ENCODE results near the gene GASK1A.

DNA sequence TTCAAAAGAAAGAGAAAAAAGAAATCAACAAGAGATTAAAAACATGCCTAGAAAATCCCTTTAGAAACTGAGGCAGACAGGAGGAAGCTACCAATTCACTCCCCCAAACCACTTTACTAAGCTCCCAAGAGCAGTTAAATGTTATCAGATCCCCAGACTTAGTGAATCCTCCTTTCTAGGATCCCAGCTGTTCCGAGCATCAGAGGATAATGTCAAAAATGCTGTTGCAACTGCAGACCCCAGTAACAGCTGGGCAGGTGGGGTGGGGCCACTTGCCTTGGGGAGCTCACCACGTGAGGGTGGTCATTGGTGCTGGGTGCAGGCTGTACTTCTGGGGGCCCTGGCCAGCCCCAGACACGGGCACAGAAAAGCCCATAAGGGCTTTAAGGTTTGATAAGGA is 117.7 kb downstream of the GASK1A start:
- TF ChIP-seq, protein P1, sequence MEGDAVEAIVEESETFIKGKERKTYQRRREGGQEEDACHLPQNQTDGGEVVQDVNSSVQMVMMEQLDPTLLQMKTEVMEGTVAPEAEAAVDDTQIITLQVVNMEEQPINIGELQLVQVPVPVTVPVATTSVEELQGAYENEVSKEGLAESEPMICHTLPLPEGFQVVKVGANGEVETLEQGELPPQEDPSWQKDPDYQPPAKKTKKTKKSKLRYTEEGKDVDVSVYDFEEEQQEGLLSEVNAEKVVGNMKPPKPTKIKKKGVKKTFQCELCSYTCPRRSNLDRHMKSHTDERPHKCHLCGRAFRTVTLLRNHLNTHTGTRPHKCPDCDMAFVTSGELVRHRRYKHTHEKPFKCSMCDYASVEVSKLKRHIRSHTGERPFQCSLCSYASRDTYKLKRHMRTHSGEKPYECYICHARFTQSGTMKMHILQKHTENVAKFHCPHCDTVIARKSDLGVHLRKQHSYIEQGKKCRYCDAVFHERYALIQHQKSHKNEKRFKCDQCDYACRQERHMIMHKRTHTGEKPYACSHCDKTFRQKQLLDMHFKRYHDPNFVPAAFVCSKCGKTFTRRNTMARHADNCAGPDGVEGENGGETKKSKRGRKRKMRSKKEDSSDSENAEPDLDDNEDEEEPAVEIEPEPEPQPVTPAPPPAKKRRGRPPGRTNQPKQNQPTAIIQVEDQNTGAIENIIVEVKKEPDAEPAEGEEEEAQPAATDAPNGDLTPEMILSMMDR (conservative IDR thresholded peaks at IDR 0.05 in 1 of 2, IDR thresholded peaks at IDR 0.05 in 1 of 2; ENCODE audit: extremely low read depth in 1 of 2, insufficient read depth in 1 of 2, low read depth in 1 of 2, low read length in 2 of 2) = no peak
- TF ChIP-seq EZH2 (IDR thresholded peaks at IDR 0.05; ENCODE audit: borderline replicate concordance, low read length) = no peak

All from mammary epithelial cell (primary cell).